Activated naive CD4-positive, alpha-beta T cell (primary cell): ENCODE measurements around the gene PRPF38B.
A peak's percentile ranks its signal among the peaks of the same experiment; 100 is the strongest.
"Not testable (repeated sequence)": the region's sequence is repeated elsewhere in the genome, so short reads cannot be mapped to it uniquely, and the experiment has no call there.

ENCODE experiments used
- DNase-seq, 4 experiments: peaks; one replicate each; lab custom pipeline; 2025; lab: John Stamatoyannopoulos, UW

The PRPF38B gene

GRCh38 chr1:108679586-108680213, 12.4 kb upstream of the PRPF38B start:
- DNase-seq: no peak

GRCh38 chr1:108681701-108682100, 10.4 kb upstream of the PRPF38B start:
- not testable (repeated sequence) for DNase-seq

GRCh38 chr1:108685529-108685928, 6.6 kb upstream of the PRPF38B start:
- no peak for DNase-seq

GRCh38 chr1:108686614-108687313, 5.3 kb upstream of the PRPF38B start:
- DNase-seq: no peak

- no peak for DNase-seq
Observed at GRCh38 chr1:108691128-108691941, 775 bp upstream of the PRPF38B start.

- DNase-seq: peak; percentile 16 to 72 (median 54)
Observed at GRCh38 chr1:108692724-108693655, 880 bp downstream of the PRPF38B start.

- DNase-seq: no peak
Observed at GRCh38 chr1:108695535-108695934, 3.4 kb downstream of the PRPF38B start.

- no peak for DNase-seq
Observed at GRCh38 chr1:108699375-108700332, 7.5 kb downstream of the PRPF38B start.

- no peak for DNase-seq
Observed at GRCh38 chr1:108701176-108701849, 9.2 kb downstream of the PRPF38B start.

- DNase-seq: not testable (repeated sequence)
Observed at GRCh38 chr1:108702109-108702508, 10.0 kb downstream of the PRPF38B start.

- no peak for DNase-seq
Observed at GRCh38 chr1:108703939-108704338, 11.8 kb downstream of the PRPF38B start.

GRCh38 chr1:108704496-108704895, 12.4 kb downstream of the PRPF38B start:
- no peak for DNase-seq

GRCh38 chr1:108706643-108707042, 14.5 kb downstream of the PRPF38B start:
- DNase-seq: no peak

- peak in 2 of 4 experiments; percentile 33 to 50 for DNase-seq
Observed at GRCh38 chr1:108708691-108709660, 16.9 kb downstream of the PRPF38B start.

- no peak for DNase-seq
Observed at GRCh38 chr1:108712606-108713150, 20.6 kb downstream of the PRPF38B start, which contains the start of gene FNDC7. Gene FNDC7 (plus strand): TSS chr1:108712908. CDS start chr1:108712934, 26 bp downstream.

- no peak for DNase-seq
Observed at GRCh38 chr1:108715932-108716331, 23.8 kb downstream of the PRPF38B start.

GRCh38 chr1:108716437-108717230, 24.5 kb downstream of the PRPF38B start:
- no peak for DNase-seq
